Astrocyte (in vitro differentiated cells and primary cell): ENCODE measurements around the gene TATDN2. TPM values are rescaled to one million over a fixed set of nuclear protein-coding genes. Genes with fewer than 3 reads are reported as not detected.

Experiments used
- DNase-seq: peaks from one replicate; pipeline ENCODE4 v3.0.0-alpha.2; 2010; ENCODE audit warnings: low read depth
- FAIRE-seq: peaks from 2 replicates; lab custom pipeline; 2011; peaks lifted over from hg19 to GRCh38; lab: Jason Lieb, UNC
- H2AFZ ChIP-seq: 2 replicates; pipeline ENCODE4 v1.6.0; 2012; ENCODE audit warnings: low read depth, low read length, inconsistent platforms
- H3K27ac ChIP-seq: 2 replicates; pipeline ENCODE4 v1.5.1; 2011; ENCODE audit warnings: low read depth, low read length, inconsistent platforms
- H3K27me3 ChIP-seq: 2 replicates; pipeline ENCODE4 v1.6.0; 2011; ENCODE audit warnings: low read length, inconsistent platforms; ENCODE audit not compliant: insufficient read depth
- H3K36me3 ChIP-seq: 2 replicates; pipeline ENCODE4 v1.5.1; 2011; ENCODE audit warnings: low read length, inconsistent platforms; ENCODE audit not compliant: insufficient read depth
- H3K4me1 ChIP-seq: 2 replicates; pipeline ENCODE4 v1.5.1; 2011; ENCODE audit warnings: low read length, inconsistent platforms; ENCODE audit not compliant: insufficient read depth
- H3K4me2 ChIP-seq: 2 replicates; pipeline ENCODE4 v1.6.0; 2012; ENCODE audit warnings: low read length, inconsistent platforms
- H3K4me3 ChIP-seq: 2 replicates; pipeline ENCODE4 v1.5.1; 2011; ENCODE audit warnings: low read depth, mild to moderate bottlenecking, low read length, inconsistent platforms; ENCODE audit not compliant: insufficient read depth
- H3K79me2 ChIP-seq: 2 replicates; pipeline ENCODE4 v1.6.0; 2012; ENCODE audit warnings: mild to moderate bottlenecking, low read length, inconsistent platforms; ENCODE audit not compliant: insufficient read depth
- H3K9ac ChIP-seq: 2 replicates; pipeline ENCODE4 v1.6.0; 2012; ENCODE audit warnings: mild to moderate bottlenecking, low read length, inconsistent platforms
- H3K9me3 ChIP-seq: 2 replicates; pipeline ENCODE4 v1.5.1; 2012; ENCODE audit warnings: low read depth, mild to moderate bottlenecking, low read length, inconsistent platforms; ENCODE audit not compliant: insufficient read depth
- H4K20me1 ChIP-seq: 2 replicates; pipeline ENCODE4 v1.6.0; 2012; ENCODE audit warnings: low read length, inconsistent platforms; ENCODE audit not compliant: insufficient read depth
- H3K27ac Mint-ChIP-seq: one replicate; pipeline ENCODE4 v1.8.0; 2021; ENCODE audit warnings: mild to moderate bottlenecking, mixed read lengths; ENCODE audit not compliant: unreplicated experiment
- H3K27me3 Mint-ChIP-seq: one replicate; pipeline ENCODE4 v1.8.0; 2021; ENCODE audit warnings: low read depth, mixed read lengths; ENCODE audit not compliant: unreplicated experiment
- H3K36me3 Mint-ChIP-seq: one replicate; pipeline ENCODE4 v1.8.0; 2021; ENCODE audit warnings: low read depth, mixed read lengths; ENCODE audit not compliant: unreplicated experiment
- H3K4me1 Mint-ChIP-seq: one replicate; pipeline ENCODE4 v1.8.0; 2021; ENCODE audit warnings: low read depth, mixed read lengths; ENCODE audit not compliant: unreplicated experiment
- H3K4me3 Mint-ChIP-seq: one replicate; pipeline ENCODE4 v1.8.0; 2021; ENCODE audit warnings: mild to moderate bottlenecking, moderate library complexity, mixed read lengths; ENCODE audit not compliant: unreplicated experiment
- H3K9me3 Mint-ChIP-seq: one replicate; pipeline ENCODE4 v1.8.0; 2021; ENCODE audit warnings: mild to moderate bottlenecking, mixed read lengths; ENCODE audit not compliant: unreplicated experiment
- EZH2 ChIP-seq: IDR thresholded peaks from 2 replicates; pipeline ENCODE4 v1.6.1; 2012; ENCODE audit warnings: mild to moderate bottlenecking, low read length, inconsistent platforms; ENCODE audit not compliant: insufficient read depth
- total RNA-seq: library from RNA; stranded (reverse); gene quantifications from 2 replicates; pipeline ENCODE4 v1.2.1, GENCODE V29; 2021
- TF ChIP-seq, protein P1 (sequence below): IDR thresholded peaks from 2 replicates; pipeline ENCODE4 v1.5.1; 2011; ENCODE audit warnings: low read depth, mild to moderate bottlenecking, inconsistent platforms, low read length, moderate library complexity; ENCODE audit not compliant: insufficient read depth

TATDN2 gene
- total RNA-seq, 1 donor from 2014 or later, result 29.5 TPM

DNA sequence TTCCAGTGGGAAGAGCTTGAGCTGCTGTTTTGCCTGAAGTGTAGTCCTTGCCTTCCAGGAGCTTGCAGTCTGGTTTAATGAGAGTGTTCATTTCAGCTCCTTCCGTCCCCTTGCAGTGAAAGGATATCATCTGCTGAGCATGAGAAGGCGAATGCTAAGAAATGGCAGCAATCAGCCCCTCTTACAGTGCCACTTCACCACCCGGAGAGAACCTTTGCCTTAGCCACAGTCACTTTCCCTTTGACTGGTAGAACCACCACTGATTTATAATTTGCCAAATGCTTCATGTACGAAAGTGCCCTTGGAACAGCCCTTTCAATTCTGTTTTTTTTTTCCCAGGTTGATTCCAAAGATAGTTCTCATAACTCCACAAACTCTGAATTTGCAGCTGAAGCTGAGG is 11.5 kb downstream of the TATDN2 start:
- Mint-ChIP-seq H3K36me3 (peaks cover 25% of the 10 kb centered on the region), H3K4me3 (no peak overlapping the region), H3K27me3 (no peaks in the 10 kb centered on the region), H3K4me1 (peaks cover 12% of the 10 kb centered on the region), H3K27ac (no peak overlapping the region), H3K9me3 (no peaks in the 10 kb centered on the region)
- Histone ChIP-seq H3K27ac (no peak overlapping the region), H3K36me3 (peaks cover 15% of the 10 kb centered on the region), H4K20me1 (peaks cover 68% of the 10 kb centered on the region), H3K4me3 (no peak overlapping the region), H3K9me3 (no peaks in the 10 kb centered on the region), H3K4me2 (no peak overlapping the region), H2AFZ (no peak overlapping the region), H3K27me3 (no peaks in the 10 kb centered on the region), H3K79me2 (peaks cover 77% of the 10 kb centered on the region), H3K9ac (no peak overlapping the region), H3K4me1 (no peaks in the 10 kb centered on the region)
- TF ChIP-seq, protein P1, sequence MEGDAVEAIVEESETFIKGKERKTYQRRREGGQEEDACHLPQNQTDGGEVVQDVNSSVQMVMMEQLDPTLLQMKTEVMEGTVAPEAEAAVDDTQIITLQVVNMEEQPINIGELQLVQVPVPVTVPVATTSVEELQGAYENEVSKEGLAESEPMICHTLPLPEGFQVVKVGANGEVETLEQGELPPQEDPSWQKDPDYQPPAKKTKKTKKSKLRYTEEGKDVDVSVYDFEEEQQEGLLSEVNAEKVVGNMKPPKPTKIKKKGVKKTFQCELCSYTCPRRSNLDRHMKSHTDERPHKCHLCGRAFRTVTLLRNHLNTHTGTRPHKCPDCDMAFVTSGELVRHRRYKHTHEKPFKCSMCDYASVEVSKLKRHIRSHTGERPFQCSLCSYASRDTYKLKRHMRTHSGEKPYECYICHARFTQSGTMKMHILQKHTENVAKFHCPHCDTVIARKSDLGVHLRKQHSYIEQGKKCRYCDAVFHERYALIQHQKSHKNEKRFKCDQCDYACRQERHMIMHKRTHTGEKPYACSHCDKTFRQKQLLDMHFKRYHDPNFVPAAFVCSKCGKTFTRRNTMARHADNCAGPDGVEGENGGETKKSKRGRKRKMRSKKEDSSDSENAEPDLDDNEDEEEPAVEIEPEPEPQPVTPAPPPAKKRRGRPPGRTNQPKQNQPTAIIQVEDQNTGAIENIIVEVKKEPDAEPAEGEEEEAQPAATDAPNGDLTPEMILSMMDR, result no peak
- TF ChIP-seq EZH2, result no peak
- FAIRE-seq (no peak), DNase-seq (no peak)

DNA sequence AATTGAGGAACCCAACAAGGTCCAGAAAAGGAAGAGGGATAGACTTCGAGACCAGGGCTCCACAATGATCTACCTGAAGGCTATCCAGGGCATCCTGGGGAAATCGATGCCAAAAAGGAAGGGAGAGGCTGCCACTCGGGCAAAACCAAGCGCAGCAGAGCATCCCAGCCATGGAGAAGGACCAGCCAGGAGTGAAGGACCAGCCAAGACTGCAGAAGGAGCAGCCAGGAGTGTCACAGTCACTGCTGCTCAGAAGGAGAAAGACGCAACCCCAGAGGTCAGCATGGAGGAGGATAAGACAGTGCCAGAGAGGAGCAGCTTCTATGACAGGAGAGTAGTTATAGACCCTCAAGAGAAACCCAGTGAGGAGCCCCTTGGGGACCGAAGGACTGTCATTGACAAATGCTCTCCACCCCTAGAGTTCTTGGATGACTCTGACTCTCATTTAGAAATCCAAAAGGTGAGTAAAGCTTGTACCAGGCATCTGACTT is 12.0 kb downstream of the TATDN2 start:
- TF ChIP-seq, protein P1, result no peak
- TF ChIP-seq EZH2, result no peak
- Histone ChIP-seq H3K9me3 (no peaks in the 10 kb centered on the region), H3K79me2 (peaks cover 74% of the 10 kb centered on the region), H3K9ac (no peak overlapping the region), H3K27me3 (no peaks in the 10 kb centered on the region), H3K4me1 (no peaks in the 10 kb centered on the region), H3K36me3 (peaks cover 15% of the 10 kb centered on the region), H4K20me1 (peaks cover 65% of the 10 kb centered on the region), H3K27ac (no peak overlapping the region), H2AFZ (no peak overlapping the region), H3K4me2 (no peak overlapping the region), H3K4me3 (no peak overlapping the region)
- Mint-ChIP-seq H3K36me3 (peaks cover 25% of the 10 kb centered on the region), H3K9me3 (no peaks in the 10 kb centered on the region), H3K27me3 (no peaks in the 10 kb centered on the region), H3K4me3 (no peak overlapping the region), H3K27ac (no peak overlapping the region), H3K4me1 (peaks cover 12% of the 10 kb centered on the region)
- no peak for FAIRE-seq
- DNase-seq, result no peak

DNA sequence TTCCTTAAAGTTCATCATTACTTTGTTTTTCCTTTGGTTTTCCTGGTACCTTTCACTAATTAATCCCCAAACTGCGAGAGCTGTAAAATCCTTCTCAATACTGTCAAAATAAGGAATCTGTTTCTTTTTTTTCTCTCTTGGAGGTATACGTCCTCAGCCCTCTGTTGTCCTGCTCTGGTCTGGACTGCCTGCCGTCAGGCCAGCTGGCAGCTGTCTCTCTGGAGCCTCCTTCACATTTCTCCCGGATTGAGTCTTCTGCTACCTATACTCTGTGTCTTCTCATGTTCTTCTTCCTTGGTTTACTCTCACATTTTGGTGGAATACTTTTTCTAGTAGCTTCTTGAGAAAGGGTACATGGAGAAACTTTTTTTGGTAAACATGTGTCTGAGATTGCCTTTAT is 13.8 kb downstream of the TATDN2 start:
- no peak overlapping the region for H3K4me3 ChIP-seq
- DNase-seq (no peak), FAIRE-seq (no peak)
- Mint-ChIP-seq H3K4me3 (no peak overlapping the region), H3K27me3 (no peaks in the 10 kb centered on the region), H3K9me3 (no peaks in the 10 kb centered on the region), H3K36me3 (peaks cover 22% of the 10 kb centered on the region), H3K4me1 (peaks cover 14% of the 10 kb centered on the region), H3K27ac (no peak overlapping the region)
- H4K20me1 ChIP-seq, result peaks cover 66% of the 10 kb centered on the region
- H3K79me2 ChIP-seq, result peaks cover 75% of the 10 kb centered on the region
- no peaks in the 10 kb centered on the region for H3K9me3 ChIP-seq
- no peak overlapping the region for H2AFZ ChIP-seq
- H3K27me3 ChIP-seq, result no peaks in the 10 kb centered on the region
- TF ChIP-seq EZH2, result no peak
- TF ChIP-seq, protein P1, result no peak
- H3K9ac ChIP-seq, result no peak overlapping the region
- no peak overlapping the region for H3K4me2 ChIP-seq
- H3K36me3 ChIP-seq, result peaks cover 16% of the 10 kb centered on the region
- no peaks in the 10 kb centered on the region for H3K4me1 ChIP-seq
- H3K27ac ChIP-seq, result no peak overlapping the region
